Endothelial cell of umbilical vein (primary cell): ENCODE data around the gene DDX42. TPM values are rescaled to one million over a fixed set of nuclear protein-coding genes. Genes with fewer than 3 reads are reported as not detected.

Source experiments
- BruUV-seq: library from RNA; stranded (reverse); fragments of 400-500 nt; replicated peaks from 2 replicates; lab custom pipeline; 2021; lab: Mats Ljungman, UMichigan
- CTCF ChIA-PET: fragments of 300-600, 350-600 bp; sonication (Branson Sonifier 250); formaldehyde crosslinking; loops from one replicate; lab custom pipeline; 2021; ENCODE audit warnings: antibody characterized with exemption, inconsistent platforms; lab: Charles Lee
- POLR2A ChIA-PET: fragments of 300-600, 350-600 bp; sonication (Branson Sonifier 250); formaldehyde crosslinking; loops from one replicate; lab custom pipeline; 2021; ENCODE audit warnings: antibody characterized with exemption, inconsistent platforms; lab: Charles Lee
- DNase-seq: peaks from one replicate; pipeline ENCODE4 v3.0.0-alpha.2; 2011; ENCODE audit warnings: low read depth, low spot score
- FAIRE-seq: peaks from 2 replicates; lab custom pipeline; 2011; peaks lifted over from hg19 to GRCh38; lab: Jason Lieb, UNC
- H2AFZ ChIP-seq: 2 replicates; pipeline ENCODE4 v1.6.0; 2012; ENCODE audit warnings: low read depth, low read length, control low read depth, inconsistent platforms
- H3K27ac ChIP-seq: 2 replicates; pipeline ENCODE4 v1.5.1; 2011; ENCODE audit warnings: low read depth, mild to moderate bottlenecking, control low read depth, low read length, moderate library complexity; ENCODE audit not compliant: insufficient read depth
- H3K27me3 ChIP-seq, 2 experiments: 2 replicates each; pipeline versions ENCODE4 v1.6.0 to v1.6.1; 2011; ENCODE audit warnings: low read length in 2 of 2, mixed read lengths in 1 of 2; ENCODE audit not compliant: control insufficient read depth in 2 of 2, insufficient read depth in 2 of 2
- H3K36me3 ChIP-seq, 2 experiments: 2 replicates in 1 of 2; 3 replicates in 1 of 2; pipeline ENCODE4 v1.5.1; 2011; ENCODE audit warnings: low read length in 2 of 2, mild to moderate bottlenecking in 1 of 2, moderate library complexity in 1 of 2; ENCODE audit not compliant: control insufficient read depth in 2 of 2, insufficient read depth in 2 of 2; ENCODE audit errors: extremely low read depth in 1 of 2
- H3K4me1 ChIP-seq: 3 replicates; pipeline ENCODE4 v1.5.1; 2011; ENCODE audit warnings: mild to moderate bottlenecking, low read length; ENCODE audit not compliant: control insufficient read depth, insufficient read depth; ENCODE audit errors: extremely low read depth
- H3K4me2 ChIP-seq: 2 replicates; pipeline ENCODE4 v1.6.1; 2011; ENCODE audit warnings: low read length, control low read depth, mixed read lengths; ENCODE audit not compliant: insufficient read depth
- H3K4me3 ChIP-seq, 3 experiments: fragments of 200-600 bp in 1 of 3; sonication (generic), shearing (Covaris generic) in 1 of 3; replicated peaks in 1 of 3; 2 replicates each; pipeline ENCODE4 v1.5.1; 2011 to 2016; ENCODE audit warnings: control low read depth in 3 of 3, low read length in 3 of 3, mild to moderate bottlenecking in 2 of 3, inconsistent platforms in 1 of 3, low read depth in 1 of 3, moderate library complexity in 1 of 3; ENCODE audit not compliant: insufficient read depth in 1 of 3
- H3K79me2 ChIP-seq: 2 replicates; pipeline ENCODE4 v1.6.0; 2012; ENCODE audit warnings: low read length, inconsistent platforms; ENCODE audit not compliant: control insufficient read depth, insufficient read depth
- H3K9ac ChIP-seq: replicated peaks from 2 replicates; pipeline ENCODE3; 2011; ENCODE audit warnings: low read length, control low read depth; ENCODE audit not compliant: insufficient read depth; ENCODE audit errors: extremely low read depth
- H3K9me1 ChIP-seq: replicated peaks from 3 replicates; pipeline ENCODE4 v1.6.0; 2011; ENCODE audit warnings: mild to moderate bottlenecking, low read length; ENCODE audit not compliant: control insufficient read depth, insufficient read depth; ENCODE audit errors: extremely low read depth
- H3K9me3 ChIP-seq: replicated peaks from 2 replicates; pipeline ENCODE4 v1.5.1; 2012; ENCODE audit warnings: low read length, inconsistent platforms; ENCODE audit not compliant: control insufficient read depth, insufficient read depth
- H4K20me1 ChIP-seq: replicated peaks from 2 replicates; pipeline ENCODE3; 2011; ENCODE audit warnings: mild to moderate bottlenecking, low read length; ENCODE audit not compliant: control insufficient read depth, insufficient read depth; ENCODE audit errors: extremely low read depth
- EZH2 ChIP-seq: IDR thresholded peaks from 2 replicates; pipeline ENCODE4 v1.6.1; 2012; ENCODE audit warnings: borderline replicate concordance, low read depth, mild to moderate bottlenecking, moderate library complexity, low read length, inconsistent platforms; ENCODE audit not compliant: severe bottlenecking
- FOS ChIP-seq: IDR thresholded peaks from 2 replicates; pipeline ENCODE4 v1.6.1; 2011; ENCODE audit warnings: mild to moderate bottlenecking, low read length, moderate library complexity, borderline replicate concordance; ENCODE audit not compliant: insufficient read depth
- GATA2 ChIP-seq: IDR thresholded peaks from 2 replicates; pipeline ENCODE4 v1.7.0; 2011; ENCODE audit warnings: low read depth, mild to moderate bottlenecking, moderate library complexity, mixed read lengths, low read length; ENCODE audit not compliant: insufficient read length, insufficient read depth
- JUN ChIP-seq: IDR thresholded peaks from 2 replicates; pipeline ENCODE4 v1.6.1; 2011; ENCODE audit warnings: borderline replicate concordance, low read depth; ENCODE audit not compliant: insufficient read length, insufficient read depth
- MAX ChIP-seq: IDR thresholded peaks from 2 replicates; pipeline ENCODE4 v1.6.1; 2011; ENCODE audit not compliant: insufficient read depth, insufficient read length
- MYC ChIP-seq: IDR thresholded peaks from one replicate; pipeline ENCODE4 v1.6.1; 2011; ENCODE audit warnings: mild to moderate bottlenecking, low read depth, low read length
- POLR2A ChIP-seq: IDR thresholded peaks from 2 replicates; pipeline ENCODE4 v1.6.1; 2012; ENCODE audit warnings: low read depth, mild to moderate bottlenecking, control low read depth, low read length
- POLR2AphosphoS5 ChIP-seq: IDR thresholded peaks from 2 replicates; pipeline ENCODE4 v1.6.1; 2012; ENCODE audit warnings: low read depth, mild to moderate bottlenecking, control low read depth, low read length, moderate library complexity; ENCODE audit not compliant: insufficient read depth
- dilution Hi-C: fragments of 300-500 bp; cut with MboI; formaldehyde crosslinking; loops from one replicate; pipeline ENCODE4 v1.15.0; 2019; ENCODE audit warnings: low sequenced_read_pairs; ENCODE audit not compliant: extremely low pct_ligation_motif_present
- intact Hi-C: fragments of 100-400 bp; cut with micrococcal nuclease; formaldehyde crosslinking; loops from one replicate; pipeline ENCODE4 v1.10.0; 2022
- polyA plus RNA-seq, 4 experiments: library from polyadenylated mRNA; depleted of rRNA in 3 of 4; stranded (reverse) in 3 of 4; unstranded in 1 of 4; fragments of >200 nt; gene quantifications; 2 replicates each; pipeline versions ENCODE4 v1.2.1 to v1.2.3, GENCODE V29; 2011 to 2012; ENCODE audit warnings: missing spikeins in 1 of 4
- total RNA-seq: library from RNA; stranded (reverse); gene quantifications from 2 replicates; pipeline ENCODE4 v1.2.3, GENCODE V29; 2021
- TF ChIP-seq, protein P1 (sequence below), 2 donors: IDR thresholded peaks; 1 replicate in 1 of 2; 2 replicates in 1 of 2; pipeline ENCODE4 v1.5.1; 2011; ENCODE audit warnings: low read length in 2 of 2, mild to moderate bottlenecking in 2 of 2, moderate library complexity in 2 of 2, control low read depth in 1 of 2, inconsistent platforms in 1 of 2, low read depth in 1 of 2; ENCODE audit not compliant: insufficient read depth in 1 of 2; ENCODE audit errors: extremely low read depth in 1 of 2

The DDX42 gene
- total and polyA plus RNA-seq, 2 donors (not counting 3 experiments of a cell fraction or from before 2014, with no cell fraction given), result 48.1 to 124 TPM

- ChIA-PET POLR2A (interaction anchor here (0.8 to 2.4 kb wide), 6 partner anchors 9 to 152 kb away, joined by 3 to 5 read pairs (median 4); partner anchors contain the start of gene MAP3K3), CTCF (interaction anchor here (0.7 to 2.4 kb wide), 10 partner anchors 9 to 348 kb away, joined by 3 to 9 read pairs (median 4); no protein-coding TSS in a partner anchor)
- peak within 1 kb of the TSS; percentile 77 to 94 (median 94) for H3K4me3 ChIP-seq
- H3K27ac ChIP-seq, result peak within 1 kb of the TSS; percentile 78
- TF ChIP-seq EZH2 (no peak), MYC (peak; percentile 100), GATA2 (no peak), POLR2AphosphoS5 (peak; percentile 84), MAX (peak; percentile 100), FOS (no peak), JUN (peak; percentile 61), POLR2A (peak; percentile 89)
- TF ChIP-seq, protein P1, sequence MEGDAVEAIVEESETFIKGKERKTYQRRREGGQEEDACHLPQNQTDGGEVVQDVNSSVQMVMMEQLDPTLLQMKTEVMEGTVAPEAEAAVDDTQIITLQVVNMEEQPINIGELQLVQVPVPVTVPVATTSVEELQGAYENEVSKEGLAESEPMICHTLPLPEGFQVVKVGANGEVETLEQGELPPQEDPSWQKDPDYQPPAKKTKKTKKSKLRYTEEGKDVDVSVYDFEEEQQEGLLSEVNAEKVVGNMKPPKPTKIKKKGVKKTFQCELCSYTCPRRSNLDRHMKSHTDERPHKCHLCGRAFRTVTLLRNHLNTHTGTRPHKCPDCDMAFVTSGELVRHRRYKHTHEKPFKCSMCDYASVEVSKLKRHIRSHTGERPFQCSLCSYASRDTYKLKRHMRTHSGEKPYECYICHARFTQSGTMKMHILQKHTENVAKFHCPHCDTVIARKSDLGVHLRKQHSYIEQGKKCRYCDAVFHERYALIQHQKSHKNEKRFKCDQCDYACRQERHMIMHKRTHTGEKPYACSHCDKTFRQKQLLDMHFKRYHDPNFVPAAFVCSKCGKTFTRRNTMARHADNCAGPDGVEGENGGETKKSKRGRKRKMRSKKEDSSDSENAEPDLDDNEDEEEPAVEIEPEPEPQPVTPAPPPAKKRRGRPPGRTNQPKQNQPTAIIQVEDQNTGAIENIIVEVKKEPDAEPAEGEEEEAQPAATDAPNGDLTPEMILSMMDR (IDR thresholded peaks at IDR 0.05; ENCODE audit: extremely low read depth in 1 of 2, insufficient read depth in 1 of 2, low read depth in 1 of 2, low read length in 2 of 2), result no peak
- intact Hi-C loops (loop anchor here (1.0 to 2.0 kb wide), 4 partner anchors 32 to 151 kb away; partner anchors contain the start of genes FTSJ3, MAP3K3, PSMC5 and STRADA), dilution Hi-C loops (no loop called here)
- no peaks in the 10 kb centered on the region for H4K20me1 ChIP-seq
- peak within 1 kb of the TSS; percentile 98 for H3K4me2 ChIP-seq
- FAIRE-seq (peak; percentile 93), DNase-seq (peak; percentile 99)
- peak within 1 kb of the TSS; percentile 90 for H3K9ac ChIP-seq
- no TSS peak for BruUV-seq
- H3K9me3 ChIP-seq, result no peaks in the 10 kb centered on the region
- H3K9me1 ChIP-seq, result no peaks in the 10 kb centered on the region
- no peaks in the 10 kb centered on the region for H3K27me3 ChIP-seq
- H3K4me1 ChIP-seq, result peaks cover 15% of the 10 kb centered on the region
- H3K79me2 ChIP-seq, result peaks cover 88% of the 10 kb centered on the region
- no peaks in the 10 kb centered on the region for H3K36me3 ChIP-seq
- H2AFZ ChIP-seq, result peak within 1 kb of the TSS; percentile 65
These were observed 464 bp upstream of the DDX42 start, which contains the start of gene CCDC47 for GRCh38 chr17:63773272-63774140. TSS of gene CCDC47 (minus strand) at chr17:63773597. CDS start at chr17:63766175, 7,422 bp downstream.
